Activated CD4-positive, alpha-beta T cell treated with anti-CD3 and anti-CD28 coated beads, Interleukin-2, amount 10 ng/mL, durations not matched to agents 24 days and 14 days (primary cell): ENCODE data around the gene ZNF598. TPM values are rescaled to one million over a fixed set of nuclear protein-coding genes. Genes with fewer than 3 reads are reported as not detected.
"Not testable (repeated sequence)": the region's sequence is repeated elsewhere in the genome, so short reads cannot be mapped to it uniquely, and the experiment has no call there.

Experiments
- DNase-seq: peaks from one replicate; pipeline ENCODE4 v3.0.0; 2022
- H3K27ac Mint-ChIP-seq: one replicate; pipeline ENCODE4 v1.8.0; 2022; ENCODE audit warnings: mild to moderate bottlenecking, mixed read lengths
- H3K27me3 Mint-ChIP-seq: one replicate; pipeline ENCODE4 v1.8.0; 2022; ENCODE audit warnings: mixed read lengths
- H3K36me3 Mint-ChIP-seq: one replicate; pipeline ENCODE4 v1.8.0; 2022; ENCODE audit warnings: low read depth, mild to moderate bottlenecking, mixed read lengths
- H3K4me1 Mint-ChIP-seq: one replicate; pipeline ENCODE4 v1.8.0; 2021; ENCODE audit warnings: mixed read lengths
- H3K4me3 Mint-ChIP-seq: one replicate; pipeline ENCODE4 v1.8.0; 2022; ENCODE audit warnings: mild to moderate bottlenecking, moderate library complexity, mixed read lengths
- H3K9me3 Mint-ChIP-seq: one replicate; pipeline ENCODE4 v1.8.0; 2021; ENCODE audit warnings: mixed read lengths
- intact Hi-C: fragments of 100-400 bp; cut with micrococcal nuclease; formaldehyde crosslinking; loops from one replicate; pipeline ENCODE4 v1.15.1; 2023
- total RNA-seq: library from RNA; stranded (reverse); gene quantifications from 2 replicates; pipeline ENCODE4 v1.2.3, GENCODE V29; 2022

ZNF598 gene
- total RNA-seq, 1 donor from 2014 or later, result 99.0 TPM

- intact Hi-C loops, result no loop called here
- H3K36me3 Mint-ChIP-seq, result peaks cover 55% of the 10 kb centered on the region
- H3K27me3 Mint-ChIP-seq, result no peaks in the 10 kb centered on the region
- H3K4me1 Mint-ChIP-seq, result peaks cover 35% of the 10 kb centered on the region
- DNase-seq, result peak; percentile 73
- H3K4me3 Mint-ChIP-seq, result peak overlapping the region; percentile 99
- H3K27ac Mint-ChIP-seq, result peak overlapping the region; percentile 96
- H3K9me3 Mint-ChIP-seq, result no peaks in the 10 kb centered on the region
These were observed 48.7 kb downstream of the ZNF598 start for GRCh38 chr16:1960665-1961630.

- DNase-seq, result peak; percentile 99
- H3K9me3 Mint-ChIP-seq, result no peaks in the 10 kb centered on the region
- intact Hi-C loops, result loop anchor here (1.0 kb wide), 1 partner anchor 16 kb away; the partner anchor contains the start of gene MSRB1
- peak within 1 kb of the TSS; percentile 96 for H3K27ac Mint-ChIP-seq
- H3K4me3 Mint-ChIP-seq, result peak within 1 kb of the TSS; percentile 99
- H3K4me1 Mint-ChIP-seq, result peaks cover 30% of the 10 kb centered on the region
- H3K36me3 Mint-ChIP-seq, result peaks cover 45% of the 10 kb centered on the region
- no peaks in the 10 kb centered on the region for H3K27me3 Mint-ChIP-seq
These were observed 50.2 kb downstream of the ZNF598 start, which contains the start of gene NDUFB10 for GRCh38 chr16:1959269-1960039. TSS of gene NDUFB10 (plus strand) at chr16:1959538. CDS start at chr16:1959625, 87 bp downstream.

- no peak for DNase-seq
- no peaks in the 10 kb centered on the region for H3K27me3 Mint-ChIP-seq
- H3K4me1 Mint-ChIP-seq, result peaks cover 29% of the 10 kb centered on the region
- no peaks in the 10 kb centered on the region for H3K9me3 Mint-ChIP-seq
- H3K4me3 Mint-ChIP-seq, result peak overlapping the region; percentile 99
- peak overlapping the region; percentile 96 for H3K27ac Mint-ChIP-seq
- peaks cover 39% of the 10 kb centered on the region for H3K36me3 Mint-ChIP-seq
- intact Hi-C loops, result loop anchor here (1.0 kb wide), 1 partner anchor 15 kb away; the partner anchor contains the start of gene MSRB1
These were observed 50.8 kb downstream of the ZNF598 start for GRCh38 chr16:1958715-1959268.

GRCh38 chr16:1958143-1958491, 51.5 kb downstream of the ZNF598 start:
- H3K4me1 Mint-ChIP-seq, result peaks cover 26% of the 10 kb centered on the region
- H3K4me3 Mint-ChIP-seq, H3K9me3 Mint-ChIP-seq, H3K27me3 Mint-ChIP-seq, DNase-seq, intact Hi-C loops, H3K27ac Mint-ChIP-seq: not testable (repeated sequence)
- H3K36me3 Mint-ChIP-seq, result peaks cover 32% of the 10 kb centered on the region

- H3K9me3 Mint-ChIP-seq, intact Hi-C loops, H3K4me3 Mint-ChIP-seq, H3K27ac Mint-ChIP-seq, H3K27me3 Mint-ChIP-seq, DNase-seq: not testable (repeated sequence)
- peaks cover 27% of the 10 kb centered on the region for H3K36me3 Mint-ChIP-seq
- H3K4me1 Mint-ChIP-seq, result peaks cover 27% of the 10 kb centered on the region
These were observed 52.0 kb downstream of the ZNF598 start for GRCh38 chr16:1957434-1958142.

- intact Hi-C loops, result no loop called here
- no peaks in the 10 kb centered on the region for H3K36me3 Mint-ChIP-seq
- no peaks in the 10 kb centered on the region for H3K9me3 Mint-ChIP-seq
- H3K27ac Mint-ChIP-seq, result no peak overlapping the region
- DNase-seq, result no peak
- H3K27me3 Mint-ChIP-seq, result no peaks in the 10 kb centered on the region
- peaks cover 4% of the 10 kb centered on the region for H3K4me1 Mint-ChIP-seq
- no peak overlapping the region for H3K4me3 Mint-ChIP-seq
These were observed 55.9 kb downstream of the ZNF598 start for GRCh38 chr16:1953734-1954133.

- Mint-ChIP-seq H3K36me3 (no peaks in the 10 kb centered on the region), H3K4me1 (peaks cover 2% of the 10 kb centered on the region), H3K9me3 (no peaks in the 10 kb centered on the region), H3K27me3 (peaks cover 3% of the 10 kb centered on the region), H3K4me3 (no peak overlapping the region), H3K27ac (no peak overlapping the region)
- intact Hi-C loops, result no loop called here
- DNase-seq, result no peak
These were observed 59.1 kb downstream of the ZNF598 start for GRCh38 chr16:1950559-1950958.

- H3K4me1 Mint-ChIP-seq, result peaks cover 2% of the 10 kb centered on the region
- no peak for DNase-seq
- no peaks in the 10 kb centered on the region for H3K9me3 Mint-ChIP-seq
- no peak overlapping the region for H3K27ac Mint-ChIP-seq
- peaks cover 3% of the 10 kb centered on the region for H3K27me3 Mint-ChIP-seq
- H3K36me3 Mint-ChIP-seq, result no peaks in the 10 kb centered on the region
- intact Hi-C loops, result no loop called here
- no peak overlapping the region for H3K4me3 Mint-ChIP-seq
These were observed 59.6 kb downstream of the ZNF598 start for GRCh38 chr16:1950047-1950446.

- intact Hi-C loops, result no loop called here
- Mint-ChIP-seq H3K9me3 (no peaks in the 10 kb centered on the region), H3K36me3 (no peaks in the 10 kb centered on the region), H3K27ac (no peak overlapping the region), H3K4me3 (no peak overlapping the region), H3K27me3 (peaks cover 3% of the 10 kb centered on the region), H3K4me1 (peaks cover 3% of the 10 kb centered on the region)
- DNase-seq, result no peak
These were observed 60.1 kb downstream of the ZNF598 start for GRCh38 chr16:1949507-1949906.

Other genes starting within 250 kb of the ZNF598 start
- gene NME3, start 238.3 kb downstream of the ZNF598 start, total RNA-seq, result 46.3 and 50.0 TPM in 2 replicates
- 28.2 and 30.0 TPM in 2 replicates for gene EME2, start 237.0 kb downstream of the ZNF598 start, total RNA-seq
- 201 and 207 TPM in 2 replicates for gene MRPS34, start 236.7 kb downstream of the ZNF598 start, total RNA-seq
- gene SPSB3, start 227.2 kb downstream of the ZNF598 start, total RNA-seq, result 24.6 and 24.9 TPM in 2 replicates
- 77.4 and 81.1 TPM in 2 replicates for gene NUBP2, start 226.9 kb downstream of the ZNF598 start, total RNA-seq
- gene IGFALS, start 216.1 kb downstream of the ZNF598 start, total RNA-seq, result 0.12 TPM in 1 of 2 replicates, not detected in the other
- 50.3 and 57.7 TPM in 2 replicates for gene HAGH, start 183.0 kb downstream of the ZNF598 start, total RNA-seq
- 20.2 and 21.7 TPM in 2 replicates for gene FAHD1, start 182.6 kb downstream of the ZNF598 start, total RNA-seq
- not detected in 2 replicates for gene MEIOB, start 137.7 kb downstream of the ZNF598 start, total RNA-seq
- not detected in 2 replicates for gene HS3ST6, start 91.4 kb downstream of the ZNF598 start, total RNA-seq
- 22.8 and 23.0 TPM in 2 replicates for gene MSRB1, start 66.6 kb downstream of the ZNF598 start, total RNA-seq
- gene RPL3L, start 55.1 kb downstream of the ZNF598 start, total RNA-seq, result 1.0 TPM in 1 of 2 replicates, not detected in the other
- 136 and 141 TPM in 2 replicates for gene NDUFB10, start 50.3 kb downstream of the ZNF598 start, total RNA-seq
- gene RPS2, start 45.0 kb downstream of the ZNF598 start, total RNA-seq, result 3,359 and 3,401 TPM in 2 replicates
- 0.57 TPM in 1 of 2 replicates, not detected in the other for gene RNF151, start 43.0 kb downstream of the ZNF598 start, total RNA-seq
- 81.4 and 87.5 TPM in 2 replicates for gene TBL3, start 37.8 kb downstream of the ZNF598 start, total RNA-seq
- 0.56 TPM in 1 of 2 replicates, not detected in the other for gene NOXO1, start 28.4 kb downstream of the ZNF598 start, total RNA-seq
- gene GFER, start 25.6 kb downstream of the ZNF598 start, total RNA-seq, result 41.6 and 42.8 TPM in 2 replicates
- gene SYNGR3, start 19.9 kb downstream of the ZNF598 start, total RNA-seq, result 18.1 and 20.2 TPM in 2 replicates
- 6.9 and 7.0 TPM in 2 replicates for gene NPW, start 10.0 kb upstream of the ZNF598 start, total RNA-seq
- gene NHERF2, start 17.1 kb upstream of the ZNF598 start, total RNA-seq, result 1.3 and 1.8 TPM in 2 replicates
- 50.3 and 57.7 TPM in 2 replicates for gene NTHL1, start 38.0 kb upstream of the ZNF598 start, total RNA-seq
- 98.8 and 99.8 TPM in 2 replicates for gene TSC2, start 38.2 kb upstream of the ZNF598 start, total RNA-seq
- gene PKD1, start 126.1 kb upstream of the ZNF598 start, total RNA-seq, result 91.4 and 93.3 TPM in 2 replicates
- 0.83 and 1.0 TPM in 2 replicates for gene RAB26, start 138.8 kb upstream of the ZNF598 start, total RNA-seq
- gene TRAF7, start 146.0 kb upstream of the ZNF598 start, total RNA-seq, result 68.7 and 80.3 TPM in 2 replicates
- gene CASKIN1, start 186.8 kb upstream of the ZNF598 start, total RNA-seq, result 2.2 and 2.3 TPM in 2 replicates
- gene MLST8, start 195.6 kb upstream of the ZNF598 start, total RNA-seq, result 65.2 and 70.3 TPM in 2 replicates
- gene BRICD5, start 201.0 kb upstream of the ZNF598 start, total RNA-seq, result 22.2 and 23.1 TPM in 2 replicates
- gene PGP, start 205.0 kb upstream of the ZNF598 start, total RNA-seq, result 38.7 and 38.9 TPM in 2 replicates
- gene E4F1, start 213.8 kb upstream of the ZNF598 start, total RNA-seq, result 33.4 and 34.7 TPM in 2 replicates
- gene DNASE1L2, start 226.6 kb upstream of the ZNF598 start, total RNA-seq, result 1.7 and 2.1 TPM in 2 replicates
- 34.1 and 38.7 TPM in 2 replicates for gene ECI1, start 241.8 kb upstream of the ZNF598 start, total RNA-seq